Lower lobe of right lung (tissue), 2 donors: ENCODE data around the gene DCDC1. TPM values are rescaled to one million over a fixed set of nuclear protein-coding genes. Genes with fewer than 3 reads are reported as not detected.

Experiments used
- ATAC-seq, 2 donors: fragments of 200-7000 bp; cut with Tn5 transposase; one replicate each; pipeline ENCODE4 v1.9.1; 2020 to 2022; ENCODE audit warnings: mild to moderate bottlenecking in 2 of 2, moderate library complexity in 2 of 2
- DNase-seq: peaks from one replicate; pipeline ENCODE4 v3.0.0-alpha.2; 2020
- H3K27ac ChIP-seq: fragments of 200-600 bp; one replicate; pipeline ENCODE4 v1.8.0; 2022
- H3K27me3 ChIP-seq: fragments of 200-600 bp; one replicate; pipeline ENCODE4 v1.8.0; 2022; ENCODE audit warnings: low read depth
- H3K36me3 ChIP-seq: fragments of 200-600 bp; one replicate; pipeline ENCODE4 v1.8.0; 2022; ENCODE audit warnings: mild to moderate bottlenecking
- H3K4me1 ChIP-seq: fragments of 200-600 bp; one replicate; pipeline ENCODE4 v1.8.0; 2022
- H3K4me3 ChIP-seq: fragments of 200-600 bp; one replicate; pipeline ENCODE4 v1.8.0; 2022; ENCODE audit warnings: mild to moderate bottlenecking
- H3K9me3 ChIP-seq: fragments of 200-600 bp; one replicate; pipeline ENCODE4 v1.8.0; 2022
- CTCF ChIP-seq: fragments of 200-600 bp; IDR thresholded peaks from one replicate; pipeline ENCODE4 v1.8.0; 2022; ENCODE audit warnings: antibody characterized with exemption, mild to moderate bottlenecking
- intact Hi-C: fragments of 100-400 bp; cut with DNase I; formaldehyde crosslinking; loops from one replicate; pipeline ENCODE4 v1.11.0; 2022
- total RNA-seq: library from RNA; stranded (reverse); fragmentation: NEBNext Ultra II Directional; extraction: Animal tissue kit (Norgen Biotek cat#: 25700); gene quantifications from one replicate; pipeline ENCODE4 v1.2.1, GENCODE V29; 2021
- donor health status: DM: no; HTN: yes; CAD: no; lungs with severe emphysema.

Gene DCDC1
- total RNA-seq, 1 donor from 2014 or later = 4.1 TPM

GRCh38 chr11:31118566-31118965 is 251.0 kb downstream of the DCDC1 start:
- no peak for TF ChIP-seq CTCF
- no peak for ATAC-seq
- Histone ChIP-seq H3K4me1 (no peaks in the 10 kb centered on the region), H3K4me3 (no peak overlapping the region), H3K27ac (no peak overlapping the region), H3K9me3 (no peaks in the 10 kb centered on the region), H3K27me3 (no peaks in the 10 kb centered on the region), H3K36me3 (no peaks in the 10 kb centered on the region)
- intact Hi-C loops = no loop called here
- DNase-seq = no peak

GRCh38 chr11:31117038-31117437 is 252.5 kb downstream of the DCDC1 start:
- Histone ChIP-seq H3K36me3 (no peaks in the 10 kb centered on the region), H3K9me3 (no peaks in the 10 kb centered on the region), H3K4me1 (no peaks in the 10 kb centered on the region), H3K4me3 (no peak overlapping the region), H3K27ac (no peak overlapping the region), H3K27me3 (no peaks in the 10 kb centered on the region)
- ATAC-seq (no peak), DNase-seq (no peak)
- no peak for TF ChIP-seq CTCF
- intact Hi-C loops = no loop called here

- Histone ChIP-seq H3K36me3 (no peaks in the 10 kb centered on the region), H3K4me1 (no peaks in the 10 kb centered on the region), H3K9me3 (no peaks in the 10 kb centered on the region), H3K27ac (no peak overlapping the region), H3K27me3 (no peaks in the 10 kb centered on the region), H3K4me3 (no peak overlapping the region)
- intact Hi-C loops = no loop called here
- ATAC-seq (no peak), DNase-seq (no peak)
- no peak for TF ChIP-seq CTCF
Observed at GRCh38 chr11:31114442-31114841, 255.1 kb downstream of the DCDC1 start.

GRCh38 chr11:31110830-31111229 is 258.7 kb downstream of the DCDC1 start:
- H3K36me3 ChIP-seq = no peaks in the 10 kb centered on the region
- intact Hi-C loops = no loop called here

GRCh38 chr11:31109446-31109845 is 260.1 kb downstream of the DCDC1 start:
- H3K27me3 ChIP-seq = no peaks in the 10 kb centered on the region
- H3K4me3 ChIP-seq = no peak overlapping the region
- H3K4me1 ChIP-seq = no peaks in the 10 kb centered on the region
- ATAC-seq (no peak), DNase-seq (no peak)
- intact Hi-C loops = no loop called here
- no peaks in the 10 kb centered on the region for H3K36me3 ChIP-seq
- TF ChIP-seq CTCF = no peak
- H3K27ac ChIP-seq = no peak overlapping the region
- no peaks in the 10 kb centered on the region for H3K9me3 ChIP-seq

More at GRCh38 chr11:31110830-31111229, 258.7 kb downstream of the DCDC1 start:
- Histone ChIP-seq H3K4me3 (no peak overlapping the region), H3K4me1 (no peaks in the 10 kb centered on the region), H3K27me3 (no peaks in the 10 kb centered on the region), H3K9me3 (no peaks in the 10 kb centered on the region), H3K27ac (no peak overlapping the region)
- DNase-seq (no peak), ATAC-seq (peak in 1 of 2 donors; percentile 26)
- no peak for TF ChIP-seq CTCF

GRCh38 chr11:31107649-31108048 is 261.9 kb downstream of the DCDC1 start:
- no peak for DNase-seq
- Histone ChIP-seq H3K27ac (no peak overlapping the region), H3K36me3 (no peaks in the 10 kb centered on the region), H3K27me3 (no peaks in the 10 kb centered on the region), H3K4me3 (no peak overlapping the region), H3K9me3 (no peaks in the 10 kb centered on the region), H3K4me1 (no peaks in the 10 kb centered on the region)
- intact Hi-C loops = no loop called here
- TF ChIP-seq CTCF = no peak
- no peak for ATAC-seq
